Common myeloid progenitor, CD34-positive (primary cell): ENCODE data around the gene OR4D9. TPM values are rescaled to one million over a fixed set of nuclear protein-coding genes. Genes with fewer than 3 reads are reported as not detected.

Experiments
- CTCF ChIA-PET: fragments of 350-600 bp; sonication (Branson Sonifier 250); formaldehyde crosslinking; loops from one replicate; lab custom pipeline; 2021; ENCODE audit warnings: antibody characterized with exemption; lab: Charles Lee
- POLR2A ChIA-PET: fragments of 350-600 bp; sonication (Branson Sonifier 250); formaldehyde crosslinking; loops from one replicate; lab custom pipeline; 2021; ENCODE audit warnings: antibody characterized with exemption; lab: Charles Lee
- DNase-seq, 3 donors: peaks; one replicate each; pipeline versions ENCODE4 v3.0.0 to v3.0.0-alpha.2; 2013
- H3K27ac ChIP-seq, 2 experiments: 1 replicate in 1 of 2; 2 replicates in 1 of 2; pipeline ENCODE4 v1.7.0; 2013; ENCODE audit warnings: inconsistent platforms in 2 of 2, low read length in 2 of 2, mild to moderate bottlenecking in 2 of 2, low read depth in 1 of 2, moderate library complexity in 1 of 2; ENCODE audit not compliant: severe bottlenecking in 2 of 2, insufficient read depth in 1 of 2, poor library complexity in 1 of 2
- H3K27me3 ChIP-seq, 5 experiments: replicated peaks in 2 of 5; 1 replicate in 3 of 5; 2 replicates in 2 of 5; pipeline versions ENCODE4 v1.6.1 to v1.7.0; 2013; ENCODE audit warnings: low read length in 4 of 5, mild to moderate bottlenecking in 2 of 5, moderate library complexity in 2 of 5, inconsistent platforms in 1 of 5; ENCODE audit not compliant: insufficient read depth in 5 of 5, control insufficient read depth in 4 of 5
- H3K36me3 ChIP-seq, 4 experiments: 1 replicate in 2 of 4; 2 replicates in 2 of 4; pipeline versions ENCODE4 v1.6.1 to v1.7.0; 2013; ENCODE audit warnings: low read length in 3 of 4, control low read depth in 1 of 4, mild to moderate bottlenecking in 1 of 4; ENCODE audit not compliant: control insufficient read depth in 4 of 4, insufficient read depth in 4 of 4
- H3K4me1 ChIP-seq, 4 experiments: 1 replicate in 3 of 4; 2 replicates in 1 of 4; pipeline versions ENCODE4 v1.6.1 to v1.7.1; 2013; ENCODE audit warnings: low read length in 3 of 4, mild to moderate bottlenecking in 3 of 4, control low read depth in 1 of 4, inconsistent platforms in 1 of 4, moderate library complexity in 1 of 4; ENCODE audit not compliant: control insufficient read depth in 4 of 4, insufficient read depth in 4 of 4; ENCODE audit errors: control extremely low read depth in 1 of 4
- H3K4me3 ChIP-seq, 7 experiments: 1 replicate in 4 of 7; 2 replicates in 3 of 7; pipeline versions ENCODE4 v1.5.1 to v1.7.0; 2013; ENCODE audit warnings: mild to moderate bottlenecking in 7 of 7, low read length in 6 of 7, moderate library complexity in 6 of 7, inconsistent platforms in 2 of 7, low read depth in 2 of 7, control low read depth in 1 of 7; ENCODE audit not compliant: insufficient read depth in 4 of 7, control insufficient read depth in 1 of 7; ENCODE audit errors: extremely low read depth in 1 of 7
- H3K9me3 ChIP-seq, 5 experiments: 1 replicate in 4 of 5; 2 replicates in 1 of 5; pipeline versions ENCODE4 v1.6.1 to v1.7.1; 2013; ENCODE audit warnings: low read length in 4 of 5, mild to moderate bottlenecking in 2 of 5, inconsistent platforms in 1 of 5, low read depth in 1 of 5, moderate library complexity in 1 of 5; ENCODE audit not compliant: control insufficient read depth in 4 of 5, insufficient read depth in 2 of 5; ENCODE audit errors: control extremely low read depth in 1 of 5
- WGBS: methylation state at CpG from one replicate; pipeline ENCODE4 v1.1.5; 2013; ENCODE audit not compliant: insufficient coverage; 5-methylcytosine and 5-hydroxymethylcytosine counted together
- polyA plus RNA-seq: library from polyadenylated mRNA; unstranded; fragments of 120-200 nt; gene quantifications from one replicate; pipeline ENCODE4 v1.2.1, GENCODE V29; 2013

The OR4D9 gene
- under 0.01 TPM for polyA plus RNA-seq

DNA sequence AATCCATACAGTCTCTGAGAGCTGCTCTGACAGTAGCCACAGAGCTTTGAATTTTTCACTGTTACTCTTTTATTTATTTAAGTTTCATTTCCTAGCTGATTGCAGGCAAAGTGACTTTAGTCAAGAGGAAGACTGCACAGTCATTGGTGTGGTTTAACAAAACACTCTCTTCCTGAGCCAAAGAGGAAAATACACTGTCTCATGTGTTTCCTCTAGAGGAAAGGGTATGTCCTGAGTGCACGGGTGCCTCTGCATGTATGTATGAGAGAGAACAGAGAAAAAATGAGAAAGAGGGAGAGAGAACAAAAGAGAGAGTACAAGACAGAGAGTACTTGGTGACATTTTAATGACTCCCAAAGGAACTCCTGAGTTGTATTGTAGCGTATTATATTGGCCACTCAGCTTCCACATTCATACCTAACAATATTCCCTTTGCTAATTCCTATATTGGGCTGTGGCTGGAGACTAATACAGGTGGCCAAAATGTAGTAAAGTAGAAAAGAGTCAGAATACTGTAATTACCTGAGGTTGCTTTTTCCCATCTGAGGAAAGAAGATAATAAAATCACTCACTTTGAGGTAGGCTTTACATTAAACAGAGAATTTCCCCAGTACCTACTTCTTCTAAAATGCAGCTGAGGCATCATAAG is at the start of gene OR4D9:
Gene OR4D9, plus strand, starts transcription at position 599 of the 649 bp plus-strand sequence. CDS start 3,374 bp downstream, outside the sequence.
- H3K27ac ChIP-seq: peak within 1 kb of the TSS in 1 of 2 experiments; percentile 35
- no peaks in the 10 kb centered on the region for H3K27me3 ChIP-seq
- no peaks in the 10 kb centered on the region for H3K9me3 ChIP-seq
- whole genome bisulfite sequencing: 0% methylated on average over 1 of the region's 2 CpGs
- H3K36me3 ChIP-seq: no peaks in the 10 kb centered on the region
- DNase-seq: peak; percentile 71 to 94 (median 91)
- CTCF ChIA-PET: interaction anchor here (1.3 to 1.4 kb wide), 2 partner anchors 18 to 22 kb away, joined by 3 to 5 read pairs; no protein-coding TSS in a partner anchor
- POLR2A ChIA-PET: no interaction called here
- peak within 1 kb of the TSS in 4 of 7 experiments; percentile 13 to 42 (median 28) for H3K4me3 ChIP-seq
- peaks cover 8 to 38% (median 31%) of the 10 kb centered on the region in 4 experiments for H3K4me1 ChIP-seq

DNA sequence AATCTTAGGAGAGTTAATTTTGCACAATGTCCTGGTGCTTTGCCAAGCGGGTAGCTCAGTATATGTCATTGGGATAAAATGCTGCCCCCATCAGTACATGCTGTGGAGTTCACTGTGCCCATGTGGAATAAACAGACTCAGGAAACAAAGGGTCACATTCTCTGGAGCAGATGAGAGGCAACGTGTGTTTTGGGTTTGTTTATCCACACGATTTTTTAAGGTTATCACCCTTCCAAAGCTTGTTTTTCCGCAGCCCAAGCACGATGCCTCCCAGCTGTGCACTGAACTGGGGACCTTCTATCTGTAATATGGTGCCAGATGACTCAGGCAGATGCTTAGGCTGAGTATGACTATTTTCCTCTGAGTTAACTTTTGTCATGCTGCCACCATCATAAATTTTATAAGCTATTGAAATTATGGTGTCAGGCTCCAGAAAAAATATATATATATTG is 48.1 kb upstream of the OR4D9 start:
- no peak overlapping the region for H3K27ac ChIP-seq
- no peaks in the 10 kb centered on the region for H3K36me3 ChIP-seq
- H3K9me3 ChIP-seq: no peaks in the 10 kb centered on the region
- H3K4me1 ChIP-seq: no peaks in the 10 kb centered on the region
- no peak overlapping the region for H3K4me3 ChIP-seq
- ChIA-PET CTCF (no interaction called here), POLR2A (no interaction called here)
- 85% methylated on average over 5 of the region's 5 CpGs for WGBS
- H3K27me3 ChIP-seq: no peaks in the 10 kb centered on the region
- no peak for DNase-seq

DNA sequence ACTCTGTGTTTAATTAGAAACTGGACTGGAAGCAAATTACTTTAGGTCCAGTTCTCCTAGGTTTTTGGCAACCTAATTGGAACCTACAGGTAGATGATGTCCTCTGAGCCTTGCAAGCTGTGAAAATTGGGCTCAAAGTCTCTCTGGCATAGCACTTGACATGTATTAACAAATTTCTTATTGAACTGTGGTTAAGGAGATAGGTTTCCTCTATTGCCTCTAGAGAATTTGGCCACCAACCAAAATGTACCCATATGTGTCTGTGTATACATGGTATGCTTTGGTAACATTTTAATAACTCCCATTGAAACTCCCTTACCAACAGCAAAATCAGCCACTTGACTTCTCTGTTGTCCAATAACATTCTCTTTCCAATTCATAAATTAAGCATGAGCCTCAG is 38.3 kb upstream of the OR4D9 start, which contains the start of gene OR4D10:
Gene OR4D10, plus strand, starts transcription at position 301 of the 400 bp plus-strand sequence. CDS start 4,115 bp downstream, outside the sequence.
- DNase-seq: no peak
- H3K27me3 ChIP-seq: no peaks in the 10 kb centered on the region
- H3K27ac ChIP-seq: no peak within 1 kb of the TSS
- H3K36me3 ChIP-seq: no peaks in the 10 kb centered on the region
- no peaks in the 10 kb centered on the region for H3K4me1 ChIP-seq
- H3K9me3 ChIP-seq: no peaks in the 10 kb centered on the region
- ChIA-PET POLR2A (no interaction called here), CTCF (no interaction called here)
- no peak within 1 kb of the TSS for H3K4me3 ChIP-seq

DNA sequence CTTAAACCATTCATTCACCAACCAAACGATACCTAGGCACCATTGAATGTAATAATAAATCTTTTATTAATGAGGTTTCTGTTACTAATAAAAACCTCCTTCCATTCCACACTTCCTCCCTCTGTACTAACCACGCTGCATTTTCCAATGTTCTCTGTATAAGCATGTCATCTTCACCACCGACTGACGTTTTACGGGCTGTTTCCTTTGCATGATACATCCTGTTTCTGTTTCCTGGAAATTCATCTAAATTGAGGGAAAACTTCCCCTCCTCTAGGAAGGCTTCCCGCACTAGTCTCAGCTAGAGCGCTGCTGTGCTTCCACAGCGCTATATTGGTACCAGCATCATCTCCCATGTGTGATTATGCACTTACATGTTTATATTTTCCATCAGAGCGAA is 36.2 kb upstream of the OR4D9 start:
- 21% methylated on average over 4 of the region's 9 CpGs for whole genome bisulfite sequencing
- ChIA-PET CTCF (no interaction called here), POLR2A (no interaction called here)
- no peak for DNase-seq
- H3K27ac ChIP-seq: no peak overlapping the region
- H3K4me1 ChIP-seq: no peaks in the 10 kb centered on the region
- H3K27me3 ChIP-seq: no peaks in the 10 kb centered on the region
- no peak overlapping the region for H3K4me3 ChIP-seq
- no peaks in the 10 kb centered on the region for H3K9me3 ChIP-seq
- no peaks in the 10 kb centered on the region for H3K36me3 ChIP-seq

DNA sequence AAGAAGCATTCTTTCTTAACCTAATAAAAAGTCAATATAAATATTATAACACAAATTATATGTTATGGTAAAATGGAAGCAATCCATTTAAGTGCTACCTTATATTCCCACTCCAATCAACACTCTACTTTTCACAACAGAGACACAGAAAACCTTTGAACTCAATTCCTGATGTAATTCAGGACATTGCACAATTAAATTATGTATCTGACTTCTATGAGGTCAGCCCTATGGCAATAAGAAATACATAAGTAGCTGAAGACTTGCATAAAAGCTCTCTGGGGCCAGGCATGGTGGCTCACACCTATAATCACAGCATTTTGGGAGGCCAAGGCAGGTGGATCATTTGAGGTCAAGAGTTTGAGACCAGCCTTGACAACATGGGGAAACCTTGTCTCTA is 31.4 kb upstream of the OR4D9 start:
- ChIA-PET POLR2A (no interaction called here), CTCF (no interaction called here)
- no peaks in the 10 kb centered on the region for H3K4me1 ChIP-seq
- no peaks in the 10 kb centered on the region for H3K9me3 ChIP-seq
- no peak overlapping the region for H3K4me3 ChIP-seq
- no peaks in the 10 kb centered on the region for H3K36me3 ChIP-seq
- no peak for DNase-seq
- H3K27me3 ChIP-seq: no peaks in the 10 kb centered on the region
- no peak overlapping the region for H3K27ac ChIP-seq

DNA sequence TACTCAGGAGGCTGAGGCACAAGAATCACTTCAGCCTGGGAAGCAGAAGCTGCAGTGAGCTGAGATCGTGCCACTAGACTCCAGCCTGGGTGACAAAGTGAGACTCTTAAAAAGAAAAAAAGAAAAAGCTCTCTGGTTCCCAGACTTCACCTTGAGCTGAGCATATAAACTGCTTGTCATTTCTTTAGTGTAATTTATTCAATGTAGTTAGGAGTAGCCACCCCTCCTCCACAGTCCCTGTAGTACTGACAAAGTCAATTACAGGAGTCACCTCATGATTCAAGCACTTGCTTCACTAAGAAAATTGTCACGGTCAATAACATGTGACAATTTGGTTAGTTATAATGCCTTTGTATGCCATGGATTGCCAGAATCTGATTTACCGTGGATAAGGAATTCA is 31.0 kb upstream of the OR4D9 start:
- CTCF ChIA-PET: no interaction called here
- no peak overlapping the region for H3K27ac ChIP-seq
- H3K4me3 ChIP-seq: no peak overlapping the region
- 100% methylated on average over 2 of the region's 3 CpGs for WGBS
- no peaks in the 10 kb centered on the region for H3K4me1 ChIP-seq
- DNase-seq: no peak
- H3K27me3 ChIP-seq: no peaks in the 10 kb centered on the region
- POLR2A ChIA-PET: no interaction called here
- no peaks in the 10 kb centered on the region for H3K9me3 ChIP-seq
- H3K36me3 ChIP-seq: no peaks in the 10 kb centered on the region

DNA sequence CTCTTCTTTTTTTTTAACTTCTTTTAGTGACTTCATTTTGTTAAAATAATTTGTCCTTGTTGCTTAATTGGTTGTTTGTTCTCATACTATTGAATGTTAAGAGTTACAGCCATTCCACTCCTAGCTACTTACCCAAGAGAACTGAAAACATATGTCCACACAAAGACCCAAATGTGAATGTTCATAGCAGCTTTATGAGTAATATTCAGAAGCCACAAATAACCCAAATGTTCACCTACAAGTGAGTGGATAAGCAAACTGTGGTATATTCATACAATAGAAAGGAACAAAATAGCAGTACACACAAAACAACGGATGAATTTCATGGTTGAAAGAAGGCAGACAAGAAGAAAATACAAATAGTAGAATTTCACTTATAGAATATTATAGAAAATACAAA is 9.4 kb upstream of the OR4D9 start:
- no CpG with 5 or more reads among the region's 1 CpG for WGBS
- H3K27me3 ChIP-seq: no peaks in the 10 kb centered on the region
- H3K9me3 ChIP-seq: peaks cover 0 to 2% (median 0%) of the 10 kb centered on the region in 5 experiments
- H3K4me3 ChIP-seq: no peak overlapping the region
- ChIA-PET CTCF (no interaction called here), POLR2A (no interaction called here)
- no peaks in the 10 kb centered on the region for H3K4me1 ChIP-seq
- no peak for DNase-seq
- no peaks in the 10 kb centered on the region for H3K36me3 ChIP-seq
- no peak overlapping the region for H3K27ac ChIP-seq
